ENCODE data around the gene AP3B1.

Gene AP3B1

GRCh38 chr5:77960305-77960704 is 334.2 kb downstream of the AP3B1 start:
- Histone ChIP-seq H4K20me1 (ENCODE audit: insufficient read depth, low read length) (no peaks in the 10 kb centered on the region), H3K4me3 (ENCODE audit: low read depth, low read length, poor library complexity, severe bottlenecking) (no peak overlapping the region), H3K9me3 (ENCODE audit: low read length) (no peaks in the 10 kb centered on the region), H3F3A (ENCODE audit: insufficient read depth, low read length) (no peaks in the 10 kb centered on the region), H3K9me2 (ENCODE audit: low read depth, low read length) (no peaks in the 10 kb centered on the region), H3K27me3 (ENCODE audit: insufficient read depth, low read length) (no peaks in the 10 kb centered on the region), H3K79me2 (ENCODE audit: insufficient read depth, low read length) (no peaks in the 10 kb centered on the region), H3K4me1 (ENCODE audit: insufficient read depth, low read length, severe bottlenecking) (no peaks in the 10 kb centered on the region), H3K27ac (ENCODE audit: low read depth, low read length, poor library complexity, severe bottlenecking) (no peak overlapping the region), H3K36me3 (ENCODE audit: insufficient read depth, low read length) (no peaks in the 10 kb centered on the region), H3K9ac (ENCODE audit: low read length) (no peak overlapping the region), H2AFZ (ENCODE audit: low read length) (no peak overlapping the region), H3K4me2 (ENCODE audit: low read length) (no peak overlapping the region)
- TF ChIP-seq CTCF (IDR thresholded peaks at IDR 0.05; ENCODE audit: low read length) (no peak), EZH2 (IDR thresholded peaks at IDR 0.05; ENCODE audit: borderline replicate concordance, low read length) (no peak)

- no peaks in the 10 kb centered on the region for H3K36me3 ChIP-seq (ENCODE audit: insufficient read depth, low read length)
- H3K27ac ChIP-seq (ENCODE audit: low read depth, low read length, poor library complexity, severe bottlenecking): no peak overlapping the region
- H3K4me3 ChIP-seq (ENCODE audit: low read depth, low read length, poor library complexity, severe bottlenecking): no peak overlapping the region
- H3K9me3 ChIP-seq (ENCODE audit: low read length): no peaks in the 10 kb centered on the region
- no peaks in the 10 kb centered on the region for H3K79me2 ChIP-seq (ENCODE audit: insufficient read depth, low read length)
- no peaks in the 10 kb centered on the region for H3K9me2 ChIP-seq (ENCODE audit: low read depth, low read length)
- TF ChIP-seq CTCF (IDR thresholded peaks at IDR 0.05; ENCODE audit: low read length) (no peak), EZH2 (IDR thresholded peaks at IDR 0.05; ENCODE audit: borderline replicate concordance, low read length) (no peak)
- no peak overlapping the region for H3K9ac ChIP-seq (ENCODE audit: low read length)
- no peak overlapping the region for H3K4me2 ChIP-seq (ENCODE audit: low read length)
- no peaks in the 10 kb centered on the region for H3F3A ChIP-seq (ENCODE audit: insufficient read depth, low read length)
- H2AFZ ChIP-seq (ENCODE audit: low read length): no peak overlapping the region
- H3K27me3 ChIP-seq (ENCODE audit: insufficient read depth, low read length): no peaks in the 10 kb centered on the region
- no peaks in the 10 kb centered on the region for H4K20me1 ChIP-seq (ENCODE audit: insufficient read depth, low read length)
- H3K4me1 ChIP-seq (ENCODE audit: insufficient read depth, low read length, severe bottlenecking): no peaks in the 10 kb centered on the region
Measured at GRCh38 chr5:77958642-77959330, 335.7 kb downstream of the AP3B1 start.

GRCh38 chr5:77957931-77958521 is 336.5 kb downstream of the AP3B1 start:
- TF ChIP-seq EZH2 (IDR thresholded peaks at IDR 0.05; ENCODE audit: borderline replicate concordance, low read length) (no peak), CTCF (IDR thresholded peaks at IDR 0.05; ENCODE audit: low read length) (no peak)
- Histone ChIP-seq H3K4me2 (ENCODE audit: low read length) (no peak overlapping the region), H4K20me1 (ENCODE audit: insufficient read depth, low read length) (no peaks in the 10 kb centered on the region), H3K9ac (ENCODE audit: low read length) (no peak overlapping the region), H3K27ac (ENCODE audit: low read depth, low read length, poor library complexity, severe bottlenecking) (no peak overlapping the region), H3F3A (ENCODE audit: insufficient read depth, low read length) (no peaks in the 10 kb centered on the region), H3K36me3 (ENCODE audit: insufficient read depth, low read length) (no peaks in the 10 kb centered on the region), H3K4me3 (ENCODE audit: low read depth, low read length, poor library complexity, severe bottlenecking) (no peak overlapping the region), H3K9me3 (ENCODE audit: low read length) (no peaks in the 10 kb centered on the region), H3K9me2 (ENCODE audit: low read depth, low read length) (no peaks in the 10 kb centered on the region), H3K27me3 (ENCODE audit: insufficient read depth, low read length) (no peaks in the 10 kb centered on the region), H3K79me2 (ENCODE audit: insufficient read depth, low read length) (no peaks in the 10 kb centered on the region), H2AFZ (ENCODE audit: low read length) (no peak overlapping the region), H3K4me1 (ENCODE audit: insufficient read depth, low read length, severe bottlenecking) (no peaks in the 10 kb centered on the region)

Data from OCI-LY1 (cell line).